ENCODE results near the gene KLF9. TPM values are rescaled to one million over a fixed set of nuclear protein-coding genes. Genes with fewer than 3 reads are reported as not detected.

The KLF9 gene
- total RNA-seq, 1 experiment from 2014 or later, result 0.34 TPM

- Histone ChIP-seq H3K27ac (ENCODE audit: low read depth, low read length, poor library complexity, severe bottlenecking) (no peak overlapping the region), H3K36me3 (ENCODE audit: insufficient read depth, low read length, poor library complexity, severe bottlenecking) (no peaks in the 10 kb centered on the region), H3K4me3 (ENCODE audit: low read depth, low read length, poor library complexity, severe bottlenecking) (no peak overlapping the region), H3K9me3 (ENCODE audit: low read depth, low read length, poor library complexity, severe bottlenecking) (no peaks in the 10 kb centered on the region), H3K27me3 (replicated peaks; ENCODE audit: insufficient read depth, low read depth, low read length, poor library complexity) (no peaks in the 10 kb centered on the region), H3K4me1 (ENCODE audit: insufficient read depth, low read length, poor library complexity, severe bottlenecking) (no peaks in the 10 kb centered on the region)
- TF ChIP-seq EZH2 (IDR thresholded peaks at IDR 0.05; ENCODE audit: borderline replicate concordance, low read depth, low read length, poor library complexity, severe bottlenecking) (no peak), CTCF (conservative IDR thresholded peaks at IDR 0.05; ENCODE audit: low read depth, low read length) (no peak)
- CTCF ChIA-PET, result no interaction called here
- intact Hi-C loops (cut with micrococcal nuclease; ENCODE audit: unreplicated experiment), result no loop called here
- no TSS peak for BruUV-seq (replicated peaks)
- POLR2A ChIA-PET (ENCODE audit: low non-redundant PET), result no interaction called here
- DNase-seq (ENCODE audit: low spot score), result no peak
These were observed 12.9 kb upstream of the KLF9 start for GRCh38 chr9:70427161-70427945.

DNA sequence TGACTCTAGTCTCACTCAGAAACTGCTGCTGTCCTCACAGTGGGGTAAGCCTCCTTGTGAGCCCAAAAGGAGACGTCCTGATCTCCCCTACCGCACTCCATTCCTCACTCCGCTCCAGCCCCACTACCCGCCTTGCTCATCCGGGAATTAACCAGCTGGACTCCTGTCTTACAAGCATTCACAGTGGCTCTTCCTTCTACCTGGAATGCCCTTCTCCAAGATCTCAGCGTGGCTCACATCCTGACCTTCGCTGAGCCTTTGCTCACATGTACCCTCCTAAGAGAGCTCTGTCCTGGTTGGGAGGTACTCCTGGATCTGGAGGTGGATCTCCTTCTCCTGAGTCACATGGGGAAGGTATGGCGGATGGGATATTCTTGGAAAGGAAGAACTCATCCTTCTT is 10.7 kb upstream of the KLF9 start:
- intact Hi-C loops (cut with micrococcal nuclease; ENCODE audit: unreplicated experiment), result no loop called here
- ChIA-PET POLR2A (ENCODE audit: low non-redundant PET) (no interaction called here), CTCF (no interaction called here)
- no peaks in the 10 kb centered on the region for H3K9me3 ChIP-seq (ENCODE audit: low read depth, low read length, poor library complexity, severe bottlenecking)
- DNase-seq (ENCODE audit: low spot score), result no peak
- no peak overlapping the region for H3K27ac ChIP-seq (ENCODE audit: low read depth, low read length, poor library complexity, severe bottlenecking)
- H3K4me3 ChIP-seq (ENCODE audit: low read depth, low read length, poor library complexity, severe bottlenecking), result no peak overlapping the region
- H3K36me3 ChIP-seq (ENCODE audit: insufficient read depth, low read length, poor library complexity, severe bottlenecking), result no peaks in the 10 kb centered on the region
- H3K4me1 ChIP-seq (ENCODE audit: insufficient read depth, low read length, poor library complexity, severe bottlenecking), result peaks cover 8% of the 10 kb centered on the region
- BruUV-seq (replicated peaks), result no TSS peak
- no peaks in the 10 kb centered on the region for H3K27me3 ChIP-seq (replicated peaks; ENCODE audit: insufficient read depth, low read depth, low read length, poor library complexity)
- TF ChIP-seq CTCF (conservative IDR thresholded peaks at IDR 0.05; ENCODE audit: low read depth, low read length) (no peak), EZH2 (IDR thresholded peaks at IDR 0.05; ENCODE audit: borderline replicate concordance, low read depth, low read length, poor library complexity, severe bottlenecking) (no peak)

- no peak overlapping the region for H3K4me3 ChIP-seq (ENCODE audit: low read depth, low read length, poor library complexity, severe bottlenecking)
- no peak overlapping the region for H3K27ac ChIP-seq (ENCODE audit: low read depth, low read length, poor library complexity, severe bottlenecking)
- TF ChIP-seq EZH2 (IDR thresholded peaks at IDR 0.05; ENCODE audit: borderline replicate concordance, low read depth, low read length, poor library complexity, severe bottlenecking), result no peak
- TF ChIP-seq CTCF (conservative IDR thresholded peaks at IDR 0.05; ENCODE audit: low read depth, low read length), result no peak
- intact Hi-C loops (cut with micrococcal nuclease; ENCODE audit: unreplicated experiment), result no loop called here
- H3K36me3 ChIP-seq (ENCODE audit: insufficient read depth, low read length, poor library complexity, severe bottlenecking), result no peaks in the 10 kb centered on the region
- H3K4me1 ChIP-seq (ENCODE audit: insufficient read depth, low read length, poor library complexity, severe bottlenecking), result peaks cover 17% of the 10 kb centered on the region
- no peaks in the 10 kb centered on the region for H3K9me3 ChIP-seq (ENCODE audit: low read depth, low read length, poor library complexity, severe bottlenecking)
- DNase-seq (ENCODE audit: low spot score), result no peak
- BruUV-seq (replicated peaks), result no TSS peak
- no peaks in the 10 kb centered on the region for H3K27me3 ChIP-seq (replicated peaks; ENCODE audit: insufficient read depth, low read depth, low read length, poor library complexity)
- POLR2A ChIA-PET (ENCODE audit: low non-redundant PET), result no interaction called here
- CTCF ChIA-PET, result no interaction called here
These were observed 8.1 kb upstream of the KLF9 start for GRCh38 chr9:70422371-70423043.
